Psoas muscle (tissue), 8 donors: ENCODE data around the gene DHX9. TPM values are rescaled to one million over a fixed set of nuclear protein-coding genes. Genes with fewer than 3 reads are reported as not detected.

Source experiments
- ATAC-seq, 4 donors: fragments of 200-7000 bp; cut with Tn5 transposase; one replicate each; pipeline ENCODE4 v1.9.1; 2020; ENCODE audit warnings: moderate library complexity in 3 of 4, mild to moderate bottlenecking in 2 of 4
- DNase-seq, 2 donors: peaks; one replicate each; pipeline ENCODE4 v3.0.0-alpha.2; 2020
- H3K27ac ChIP-seq: fragments of 200-600 bp; one replicate; pipeline ENCODE4 v1.8.0; 2022
- H3K27me3 ChIP-seq, 3 donors: fragments of 200-600 bp in 1 of 3; one replicate each; pipeline versions ENCODE4 v1.6.1 to v1.8.0; 2013 to 2022; ENCODE audit warnings: low read length in 2 of 3, mild to moderate bottlenecking in 2 of 3, moderate library complexity in 1 of 3; ENCODE audit not compliant: insufficient read depth in 3 of 3
- H3K36me3 ChIP-seq, 2 donors: fragments of 200-600 bp in 1 of 2; one replicate each; pipeline versions ENCODE4 v1.6.1 to v1.8.0; 2013 to 2022; ENCODE audit warnings: low read depth in 1 of 2, mild to moderate bottlenecking in 1 of 2, moderate library complexity in 1 of 2; ENCODE audit not compliant: insufficient read depth in 1 of 2
- H3K4me1 ChIP-seq: fragments of 200-600 bp; one replicate; pipeline ENCODE4 v1.8.0; 2022
- H3K4me3 ChIP-seq: fragments of 200-600 bp; one replicate; pipeline ENCODE4 v1.8.0; 2022; ENCODE audit warnings: mild to moderate bottlenecking
- H3K9me3 ChIP-seq: fragments of 200-600 bp; one replicate; pipeline ENCODE4 v1.8.0; 2022
- WGBS, 3 donors: extraction: QIAGEN DNeasy Blood & Tissue Kit; methylation state at CpG; one replicate each; pipeline versions ENCODE4 v1.1.6 to v1.1.7; 2013; 5-methylcytosine and 5-hydroxymethylcytosine counted together
- intact Hi-C, 2 donors: fragments of 100-400 bp; cut with DNase I; formaldehyde crosslinking; loops; one replicate each; pipeline versions ENCODE4 v1.11.0 to v1.14.2; 2022
- polyA plus RNA-seq, 3 donors: library from polyadenylated mRNA; stranded (reverse); fragments of 200-250 nt; gene quantifications; one replicate each; pipeline ENCODE4 v1.2.3, GENCODE V29; 2013
- total RNA-seq, 4 donors: library from RNA; stranded (reverse); fragmentation: NEBNext Ultra II Directional in 2 of 4; extraction: Animal tissue kit (Norgen Biotek cat#: 25700) in 2 of 4; gene quantifications; one replicate each; pipeline versions ENCODE4 v1.2.1 to v1.2.4, GENCODE V29; 2021 to 2023
- TF ChIP-seq, protein P1 (sequence below): fragments of 200-600 bp; IDR thresholded peaks from one replicate; pipeline ENCODE4 v1.8.0; 2022; ENCODE audit warnings: antibody characterized with exemption
- donor health status: healthy with polysubstance abuse.
- donor health status: DM: no; HTN: no; CAD: no; lungs with moderate emphysema.
- donor health status: Bipolar disorder and iron deficiency.
- donor health status: healthy.
- donor health status: DM: yes; HTN: yes; CAD: no.
- donor health status: DM: no; HTN: no; CAD: no.
- donor health status: DM: no; HTN: no; CAD: no.
- donor health status: DM: yes; HTN: yes; CAD: no.

DHX9 gene
- total and polyA plus RNA-seq, 7 donors: 31.8 to 60.3 (median 56.0) TPM

- 84 to 93% (median 87%) methylated on average over 3 of the region's 3 CpGs for WGBS, 3 donors
- Histone ChIP-seq H3K36me3 (peaks cover 5 to 99% of the 10 kb centered on the region in 2 donors), H3K4me1 (no peaks in the 10 kb centered on the region), H3K9me3 (no peaks in the 10 kb centered on the region), H3K27ac (no peak overlapping the region), H3K4me3 (no peak overlapping the region), H3K27me3 (no peaks in the 10 kb centered on the region)
- no peak for DNase-seq
- no peak for ATAC-seq
- intact Hi-C loops: no loop called here
- TF ChIP-seq, protein P1, sequence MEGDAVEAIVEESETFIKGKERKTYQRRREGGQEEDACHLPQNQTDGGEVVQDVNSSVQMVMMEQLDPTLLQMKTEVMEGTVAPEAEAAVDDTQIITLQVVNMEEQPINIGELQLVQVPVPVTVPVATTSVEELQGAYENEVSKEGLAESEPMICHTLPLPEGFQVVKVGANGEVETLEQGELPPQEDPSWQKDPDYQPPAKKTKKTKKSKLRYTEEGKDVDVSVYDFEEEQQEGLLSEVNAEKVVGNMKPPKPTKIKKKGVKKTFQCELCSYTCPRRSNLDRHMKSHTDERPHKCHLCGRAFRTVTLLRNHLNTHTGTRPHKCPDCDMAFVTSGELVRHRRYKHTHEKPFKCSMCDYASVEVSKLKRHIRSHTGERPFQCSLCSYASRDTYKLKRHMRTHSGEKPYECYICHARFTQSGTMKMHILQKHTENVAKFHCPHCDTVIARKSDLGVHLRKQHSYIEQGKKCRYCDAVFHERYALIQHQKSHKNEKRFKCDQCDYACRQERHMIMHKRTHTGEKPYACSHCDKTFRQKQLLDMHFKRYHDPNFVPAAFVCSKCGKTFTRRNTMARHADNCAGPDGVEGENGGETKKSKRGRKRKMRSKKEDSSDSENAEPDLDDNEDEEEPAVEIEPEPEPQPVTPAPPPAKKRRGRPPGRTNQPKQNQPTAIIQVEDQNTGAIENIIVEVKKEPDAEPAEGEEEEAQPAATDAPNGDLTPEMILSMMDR: no peak
Measured at GRCh38 chr1:182817802-182818201, 21.3 kb upstream of the DHX9 start.

DNA sequence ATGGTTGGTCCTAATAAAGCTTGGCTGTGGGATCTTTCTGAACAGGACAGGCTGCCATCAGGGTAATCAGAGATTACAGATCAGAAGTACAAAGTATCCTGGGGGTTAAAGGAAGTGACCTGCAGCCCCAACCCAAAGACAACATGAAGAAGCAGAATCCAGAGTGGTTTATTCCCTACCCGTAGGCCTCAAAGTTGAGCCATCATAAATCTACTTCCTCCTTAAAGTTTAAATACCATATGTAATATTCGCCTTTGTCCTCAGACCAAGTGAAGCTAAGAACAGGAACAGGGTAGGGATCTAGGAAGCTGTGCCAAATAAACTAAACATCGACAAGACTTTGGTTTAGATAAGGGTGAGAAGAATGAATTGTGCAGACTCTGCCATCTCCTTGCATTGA lies 15.9 kb upstream of the DHX9 start:
- H3K4me1 ChIP-seq: no peaks in the 10 kb centered on the region
- DNase-seq: no peak
- intact Hi-C loops: no loop called here
- H3K9me3 ChIP-seq: no peaks in the 10 kb centered on the region
- no peak for ATAC-seq
- H3K27me3 ChIP-seq: no peaks in the 10 kb centered on the region
- 77 to 94% (median 84%) methylated on average over 3 of the region's 3 CpGs for WGBS, 3 donors
- no peak overlapping the region for H3K27ac ChIP-seq
- TF ChIP-seq, protein P1: no peak
- H3K36me3 ChIP-seq: peaks cover 0 to 84% of the 10 kb centered on the region in 2 donors
- no peak overlapping the region for H3K4me3 ChIP-seq

GRCh38 chr1:182826892-182827291 lies 12.3 kb upstream of the DHX9 start:
- Histone ChIP-seq H3K9me3 (no peaks in the 10 kb centered on the region), H3K27me3 (no peaks in the 10 kb centered on the region), H3K36me3 (peaks cover 0 to 71% of the 10 kb centered on the region in 2 donors), H3K4me3 (no peak overlapping the region), H3K27ac (no peak overlapping the region), H3K4me1 (no peaks in the 10 kb centered on the region)
- TF ChIP-seq, protein P1: no peak
- 79 to 94% (median 89%) methylated on average over 2 of the region's 2 CpGs for WGBS, 3 donors
- ATAC-seq: no peak
- no peak for DNase-seq
- intact Hi-C loops: no loop called here

GRCh38 chr1:182829285-182829932 lies 9.7 kb upstream of the DHX9 start:
- H3K4me1 ChIP-seq: no peaks in the 10 kb centered on the region
- no peak overlapping the region for H3K27ac ChIP-seq
- no peaks in the 10 kb centered on the region for H3K27me3 ChIP-seq
- DNase-seq (no peak), ATAC-seq (no peak)
- no peaks in the 10 kb centered on the region for H3K9me3 ChIP-seq
- TF ChIP-seq, protein P1: no peak
- 73 to 84% (median 75%) methylated on average over 5 of the region's 5 CpGs for WGBS, 3 donors
- peaks cover 0 to 54% of the 10 kb centered on the region in 2 donors for H3K36me3 ChIP-seq
- intact Hi-C loops: no loop called here
- H3K4me3 ChIP-seq: no peak overlapping the region

- no peaks in the 10 kb centered on the region for H3K9me3 ChIP-seq
- TF ChIP-seq, protein P1: no peak
- H3K36me3 ChIP-seq: peaks cover 0 to 23% of the 10 kb centered on the region in 2 donors
- no peak for DNase-seq
- no peaks in the 10 kb centered on the region for H3K27me3 ChIP-seq
- no peak for ATAC-seq
- H3K27ac ChIP-seq: no peak overlapping the region
- H3K4me3 ChIP-seq: no peak overlapping the region
- H3K4me1 ChIP-seq: no peaks in the 10 kb centered on the region
- intact Hi-C loops: no loop called here
Measured at GRCh38 chr1:182833271-182833670, 5.9 kb upstream of the DHX9 start.
